ENCODE measurements around the gene DYDC2.

GRCh38 chr10:80324086-80324485 lies 32.5 kb upstream of the DYDC2 start:
- TF ChIP-seq CTCF (IDR thresholded peaks at IDR 0.05) (no peak), POLR2A (IDR thresholded peaks at IDR 0.05) (no peak)
